K562 (cell line): ENCODE results near the gene MTA2. TPM values are rescaled to one million over a fixed set of nuclear protein-coding genes. Genes with fewer than 3 reads are reported as not detected.

Experiments used
- E2F4 ChIP-seq: sonication (generic); formaldehyde crosslinking; IDR thresholded peaks from 2 replicates; pipeline ENCODE4 v1.8.0; 2022; ENCODE audit warnings: mild to moderate bottlenecking, low read depth, missing genetic modification reagents
- GTF3C2 ChIP-seq: IDR thresholded peaks from 3 replicates; pipeline ENCODE4 v1.6.1; 2011; ENCODE audit warnings: borderline replicate concordance, mild to moderate bottlenecking, moderate library complexity; ENCODE audit not compliant: insufficient read length; ENCODE audit errors: extremely low read depth
- HLTF ChIP-seq: fragments of 450-650 bp; IDR thresholded peaks from 2 replicates; pipeline ENCODE4 v1.6.1; 2016
- L3MBTL2 ChIP-seq: fragments of 450-650 bp; IDR thresholded peaks from 2 replicates; pipeline ENCODE4 v1.6.1; 2016; ENCODE audit warnings: mild to moderate bottlenecking, moderate library complexity
- PATZ1 ChIP-seq: fragments of 250-450 bp; sonication (Bioruptor Pico); IDR thresholded peaks from 2 replicates; pipeline ENCODE4 v1.5.0; 2020; ENCODE audit warnings: mild to moderate bottlenecking, borderline replicate concordance
- PHB2 ChIP-seq: fragments of 450-650 bp; IDR thresholded peaks from 2 replicates; pipeline ENCODE4 v1.6.1; 2017; ENCODE audit warnings: low read depth
- PKNOX1 ChIP-seq: fragments of 450-650 bp; IDR thresholded peaks from 2 replicates; pipeline ENCODE4 v1.6.1; 2016
- POLR3G ChIP-seq: IDR thresholded peaks from 2 replicates; pipeline ENCODE4 v1.6.1; 2011; ENCODE audit not compliant: insufficient read length, insufficient replicate concordance; ENCODE audit errors: extremely low read depth
- RAD51 ChIP-seq: fragments of 450-650 bp; IDR thresholded peaks from 2 replicates; pipeline ENCODE4 v1.7.1; 2016; ENCODE audit warnings: low read depth, mild to moderate bottlenecking, borderline replicate concordance
- RBM39 ChIP-seq: fragments of 200-400 bp; formaldehyde crosslinking; optimal IDR thresholded peaks from 2 replicates; pipeline ENCODE3; 2018; ENCODE audit warnings: low read depth, low read length
- TBP ChIP-seq: optimal IDR thresholded peaks from 2 replicates; pipeline ENCODE3; 2011; ENCODE audit warnings: low read depth, low read length, improper control_type of control experiment
- TCF7L2 ChIP-seq: fragments of 150-350 bp; IDR thresholded peaks from 2 replicates; pipeline ENCODE4 v1.6.1; 2016; ENCODE audit warnings: low read depth, mild to moderate bottlenecking, low read length, moderate library complexity
- TOE1 ChIP-seq, 2 experiments: fragments of 450-650 bp in 1 of 2; sonication (generic) in 1 of 2; formaldehyde crosslinking in 1 of 2; IDR thresholded peaks; 2 replicates each; pipeline versions ENCODE4 v1.7.1 to v1.8.0; 2016 to 2022; ENCODE audit warnings: borderline replicate concordance in 2 of 2, mild to moderate bottlenecking in 2 of 2, antibody characterized with exemption in 1 of 2, inconsistent platforms in 1 of 2, low read depth in 1 of 2, missing genetic modification reagents in 1 of 2, moderate library complexity in 1 of 2
- VEZF1 ChIP-seq: fragments of 200-800 bp; sonication (Bioruptor generic); IDR thresholded peaks from 2 replicates; pipeline ENCODE4 v1.6.1; 2017; ENCODE audit warnings: missing genetic modification characterization, missing compliant biosample characterization
- XRCC5 ChIP-seq: fragments of 200-400 bp; formaldehyde crosslinking; IDR thresholded peaks from 2 replicates; pipeline ENCODE4 v1.6.1; 2017; ENCODE audit warnings: low read depth, mild to moderate bottlenecking, low read length
- ZNF3 ChIP-seq: fragments of 250-450 bp; sonication (Bioruptor Pico); IDR thresholded peaks from 2 replicates; pipeline ENCODE4 v1.5.0; 2021; ENCODE audit warnings: mild to moderate bottlenecking, moderate library complexity
- ZNF696 ChIP-seq: fragments of 250-450 bp; sonication (Bioruptor Pico); conservative IDR thresholded peaks from 2 replicates; pipeline ENCODE4 v1.4.0; 2020; ENCODE audit warnings: mild to moderate bottlenecking, moderate library complexity
- polyA plus RNA-seq, 8 experiments: library from polyadenylated mRNA; depleted of rRNA in 4 of 8; stranded (reverse) in 5 of 8; unstranded in 3 of 8; fragments of >200 nt; fragmentation: Nextera tagmentation in 2 of 8; fragmentation: Illumina TruSeq in 1 of 8; extraction: Ambion mirVana in 2 of 8; extraction: Trizol in 1 of 8; gene quantifications; 2 replicates each; pipeline versions ENCODE4 v1.2.1 to v1.2.3, GENCODE V29; 2011 to 2014; ENCODE audit warnings: inconsistent platforms in 1 of 8, missing spikeins in 1 of 8
- total RNA-seq, 7 experiments: library from RNA; depleted of rRNA in 6 of 7; stranded (reverse); fragments of >200 nt in 6 of 7; fragmentation: Illumina TruSeq in 2 of 7; extraction: Trizol in 2 of 7; gene quantifications; 2 replicates each; pipeline versions ENCODE4 v1.2.1 to v1.2.3, GENCODE V29; 2011 to 2021; ENCODE audit warnings: low replicate concordance in 1 of 7
- TF ChIP-seq, protein P1 (sequence below): sonication (generic); formaldehyde crosslinking; IDR thresholded peaks from 2 replicates; pipeline ENCODE4 v1.9.0; 2022; ENCODE audit warnings: mild to moderate bottlenecking, missing genetic modification reagents

Gene MTA2
- total and polyA plus RNA-seq, 9 of the 15 experiments (the other 6 are each of a cell fraction or from before 2014, with no cell fraction given), result 6.2 to 220 (median 172) TPM

GRCh38 chr11:62599069-62599696 is 2.5 kb downstream of the MTA2 start (continued):
- TF ChIP-seq GTF3C2 (no peak), ZNF3 (CRISPR knock-in tag) (no peak), VEZF1 (CRISPR knock-in tag) (peak; percentile 99), POLR3G (no peak), TOE1 (IDR thresholded peaks at IDR 0.05; ENCODE audit: borderline replicate concordance) (peak; percentile 89), TOE1 (CRISPR knock-in tag; IDR thresholded peaks at IDR 0.05; ENCODE audit: borderline replicate concordance, low read depth) (no peak), RAD51 (no peak), PHB2 (0 out of 2 replicates have a peak, but pooled peaks have one; percentile 49), TBP (peak; percentile 50), RBM39 (peak; percentile 84), TCF7L2 (no peak), E2F4 (no peak), HLTF (no peak), PKNOX1 (peak; percentile 44), XRCC5 (peak; percentile 77; the same call in 1 of the 2 replicates), ZNF696 (CRISPR knock-in tag) (no peak), L3MBTL2 (peak; percentile 49), PATZ1 (CRISPR knock-in tag) (no peak)
- TF ChIP-seq, protein P1, sequence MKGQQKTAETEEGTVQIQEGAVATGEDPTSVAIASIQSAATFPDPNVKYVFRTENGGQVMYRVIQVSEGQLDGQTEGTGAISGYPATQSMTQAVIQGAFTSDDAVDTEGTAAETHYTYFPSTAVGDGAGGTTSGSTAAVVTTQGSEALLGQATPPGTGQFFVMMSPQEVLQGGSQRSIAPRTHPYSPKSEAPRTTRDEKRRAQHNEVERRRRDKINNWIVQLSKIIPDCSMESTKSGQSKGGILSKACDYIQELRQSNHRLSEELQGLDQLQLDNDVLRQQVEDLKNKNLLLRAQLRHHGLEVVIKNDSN (CRISPR knock-in tag), result no peak
